Measurements from ENCODE around the gene AJAP1. TPM values are rescaled to one million over a fixed set of nuclear protein-coding genes. Genes with fewer than 3 reads are reported as not detected.

Gene AJAP1
- total RNA-seq, 1 experiment from 2014 or later, result not detected

DNA sequence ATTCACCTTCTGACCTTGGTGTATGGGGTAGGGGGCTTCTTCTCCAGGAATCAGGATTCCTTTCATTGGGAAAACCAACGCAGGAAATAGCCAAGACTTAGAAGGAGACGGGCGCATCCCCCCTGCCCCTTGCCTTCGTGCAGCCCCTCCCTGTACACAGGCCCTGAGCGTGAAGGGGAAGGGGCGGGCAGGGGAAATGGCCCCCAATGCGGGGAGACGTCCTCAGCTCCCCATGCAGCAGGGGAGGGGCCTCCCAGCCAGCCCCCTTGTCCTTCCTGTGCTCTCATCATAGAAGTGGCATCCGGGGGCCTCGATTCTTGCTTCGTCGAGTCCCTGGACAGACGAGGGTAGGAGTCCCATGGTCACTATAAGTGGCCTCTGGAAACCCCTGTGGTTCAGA lies 116.9 kb downstream of the AJAP1 start:
- BruUV-seq (replicated peaks), result no TSS peak
- ChIA-PET POLR2A (no interaction called here), CTCF (interaction anchor here (0.6 kb wide), 1 partner anchor 538 kb away, joined by 5 read pairs; no protein-coding TSS in a partner anchor)
- in situ Hi-C loops (cut with HindIII; ENCODE audit: low pct_unique_long_range_greater_than_20kb, low sequenced_read_pairs) (no loop called here), intact Hi-C loops (cut with micrococcal nuclease; ENCODE audit: unreplicated experiment) (no loop called here)
- Histone ChIP-seq H3K36me3 (ENCODE audit: control insufficient read depth, insufficient read depth, low read length) (no peaks in the 10 kb centered on the region), H3K4me3 (ENCODE audit: low read depth in 2 of 2, low read length in 2 of 2) (no peak overlapping the region), H3K27ac (ENCODE audit: low read length) (no peak overlapping the region), H3K9me3 (ENCODE audit: control insufficient read depth, insufficient read depth, low read depth, low read length) (no peaks in the 10 kb centered on the region), H3K4me1 (ENCODE audit: control insufficient read depth, insufficient read depth, low read length) (no peaks in the 10 kb centered on the region), H3K27me3 (ENCODE audit: control insufficient read depth, insufficient read depth, low read length) (no peaks in the 10 kb centered on the region; the same call in 1 of the 2 replicates)
- TF ChIP-seq, protein P1, sequence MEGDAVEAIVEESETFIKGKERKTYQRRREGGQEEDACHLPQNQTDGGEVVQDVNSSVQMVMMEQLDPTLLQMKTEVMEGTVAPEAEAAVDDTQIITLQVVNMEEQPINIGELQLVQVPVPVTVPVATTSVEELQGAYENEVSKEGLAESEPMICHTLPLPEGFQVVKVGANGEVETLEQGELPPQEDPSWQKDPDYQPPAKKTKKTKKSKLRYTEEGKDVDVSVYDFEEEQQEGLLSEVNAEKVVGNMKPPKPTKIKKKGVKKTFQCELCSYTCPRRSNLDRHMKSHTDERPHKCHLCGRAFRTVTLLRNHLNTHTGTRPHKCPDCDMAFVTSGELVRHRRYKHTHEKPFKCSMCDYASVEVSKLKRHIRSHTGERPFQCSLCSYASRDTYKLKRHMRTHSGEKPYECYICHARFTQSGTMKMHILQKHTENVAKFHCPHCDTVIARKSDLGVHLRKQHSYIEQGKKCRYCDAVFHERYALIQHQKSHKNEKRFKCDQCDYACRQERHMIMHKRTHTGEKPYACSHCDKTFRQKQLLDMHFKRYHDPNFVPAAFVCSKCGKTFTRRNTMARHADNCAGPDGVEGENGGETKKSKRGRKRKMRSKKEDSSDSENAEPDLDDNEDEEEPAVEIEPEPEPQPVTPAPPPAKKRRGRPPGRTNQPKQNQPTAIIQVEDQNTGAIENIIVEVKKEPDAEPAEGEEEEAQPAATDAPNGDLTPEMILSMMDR (IDR thresholded peaks at IDR 0.05), result no peak
- TF ChIP-seq TCF7L2 (IDR thresholded peaks at IDR 0.05; ENCODE audit: low read depth, low read length) (no peak), SIN3A (IDR thresholded peaks at IDR 0.05; ENCODE audit: borderline replicate concordance, insufficient read depth, low read depth, low read length) (no peak), POLR2AphosphoS5 (IDR thresholded peaks at IDR 0.05; ENCODE audit: low read depth, low read length) (no peak)
- TF ChIP-seq, protein P2, sequence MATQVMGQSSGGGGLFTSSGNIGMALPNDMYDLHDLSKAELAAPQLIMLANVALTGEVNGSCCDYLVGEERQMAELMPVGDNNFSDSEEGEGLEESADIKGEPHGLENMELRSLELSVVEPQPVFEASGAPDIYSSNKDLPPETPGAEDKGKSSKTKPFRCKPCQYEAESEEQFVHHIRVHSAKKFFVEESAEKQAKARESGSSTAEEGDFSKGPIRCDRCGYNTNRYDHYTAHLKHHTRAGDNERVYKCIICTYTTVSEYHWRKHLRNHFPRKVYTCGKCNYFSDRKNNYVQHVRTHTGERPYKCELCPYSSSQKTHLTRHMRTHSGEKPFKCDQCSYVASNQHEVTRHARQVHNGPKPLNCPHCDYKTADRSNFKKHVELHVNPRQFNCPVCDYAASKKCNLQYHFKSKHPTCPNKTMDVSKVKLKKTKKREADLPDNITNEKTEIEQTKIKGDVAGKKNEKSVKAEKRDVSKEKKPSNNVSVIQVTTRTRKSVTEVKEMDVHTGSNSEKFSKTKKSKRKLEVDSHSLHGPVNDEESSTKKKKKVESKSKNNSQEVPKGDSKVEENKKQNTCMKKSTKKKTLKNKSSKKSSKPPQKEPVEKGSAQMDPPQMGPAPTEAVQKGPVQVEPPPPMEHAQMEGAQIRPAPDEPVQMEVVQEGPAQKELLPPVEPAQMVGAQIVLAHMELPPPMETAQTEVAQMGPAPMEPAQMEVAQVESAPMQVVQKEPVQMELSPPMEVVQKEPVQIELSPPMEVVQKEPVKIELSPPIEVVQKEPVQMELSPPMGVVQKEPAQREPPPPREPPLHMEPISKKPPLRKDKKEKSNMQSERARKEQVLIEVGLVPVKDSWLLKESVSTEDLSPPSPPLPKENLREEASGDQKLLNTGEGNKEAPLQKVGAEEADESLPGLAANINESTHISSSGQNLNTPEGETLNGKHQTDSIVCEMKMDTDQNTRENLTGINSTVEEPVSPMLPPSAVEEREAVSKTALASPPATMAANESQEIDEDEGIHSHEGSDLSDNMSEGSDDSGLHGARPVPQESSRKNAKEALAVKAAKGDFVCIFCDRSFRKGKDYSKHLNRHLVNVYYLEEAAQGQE (IDR thresholded peaks at IDR 0.05; ENCODE audit: insufficient read depth in 1 of 2, low read depth in 2 of 2, low read length in 1 of 2), result no peak
- DNase-seq (ENCODE audit: low read depth, low spot score) (no peak), ATAC-seq (no peak)

DNA sequence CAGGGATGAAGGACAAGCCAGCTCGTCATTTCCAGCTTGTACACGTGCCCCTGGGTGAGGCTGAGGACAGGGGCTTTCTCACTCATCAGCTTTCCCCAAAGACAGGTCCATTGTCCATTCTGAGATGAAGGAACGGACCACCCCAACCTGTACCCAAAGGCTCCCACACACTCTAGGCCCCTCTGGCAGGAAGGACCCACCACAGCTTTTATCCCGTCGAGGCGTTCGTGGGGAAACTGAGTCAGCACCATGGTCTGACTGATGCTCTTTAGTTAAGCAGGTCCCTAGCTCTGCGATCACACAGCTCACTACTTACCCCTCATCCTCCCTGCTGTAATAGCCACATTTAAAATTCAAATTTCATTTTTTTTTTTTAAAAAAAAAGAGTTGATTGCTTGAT lies 117.3 kb downstream of the AJAP1 start:
- no peaks in the 10 kb centered on the region for H3K9me3 ChIP-seq (ENCODE audit: control insufficient read depth, insufficient read depth, low read depth, low read length)
- TF ChIP-seq, protein P1 (IDR thresholded peaks at IDR 0.05), result no peak
- no peak for TF ChIP-seq SIN3A (IDR thresholded peaks at IDR 0.05; ENCODE audit: borderline replicate concordance, insufficient read depth, low read depth, low read length)
- no peak for TF ChIP-seq POLR2AphosphoS5 (IDR thresholded peaks at IDR 0.05; ENCODE audit: low read depth, low read length)
- TF ChIP-seq TCF7L2 (IDR thresholded peaks at IDR 0.05; ENCODE audit: low read depth, low read length), result no peak
- TF ChIP-seq, protein P2 (IDR thresholded peaks at IDR 0.05; ENCODE audit: insufficient read depth in 1 of 2, low read depth in 2 of 2, low read length in 1 of 2), result no peak
- no peak overlapping the region for H3K4me3 ChIP-seq (ENCODE audit: low read depth in 2 of 2, low read length in 2 of 2)
- no peaks in the 10 kb centered on the region for H3K36me3 ChIP-seq (ENCODE audit: control insufficient read depth, insufficient read depth, low read length)
- ATAC-seq (no peak), DNase-seq (ENCODE audit: low read depth, low spot score) (no peak)
- CTCF ChIA-PET, result no interaction called here
- in situ Hi-C loops (cut with HindIII; ENCODE audit: low pct_unique_long_range_greater_than_20kb, low sequenced_read_pairs), result no loop called here
- no peaks in the 10 kb centered on the region for H3K4me1 ChIP-seq (ENCODE audit: control insufficient read depth, insufficient read depth, low read length)
- POLR2A ChIA-PET, result no interaction called here
- intact Hi-C loops (cut with micrococcal nuclease; ENCODE audit: unreplicated experiment), result no loop called here
- no peaks in the 10 kb centered on the region; the same call in 1 of the 2 replicates for H3K27me3 ChIP-seq (ENCODE audit: control insufficient read depth, insufficient read depth, low read length)
- no TSS peak for BruUV-seq (replicated peaks)
- H3K27ac ChIP-seq (ENCODE audit: low read length), result no peak overlapping the region

Measured in Panc1 (cell line).